Measurements from ENCODE around the gene PAFAH2. TPM values are rescaled to one million over a fixed set of nuclear protein-coding genes. Genes with fewer than 3 reads are reported as not detected.

The PAFAH2 gene
- total and polyA plus RNA-seq, 2 of the 13 experiments (the other 11 are each of a cell fraction or from before 2014, with no cell fraction given), result 6.9 to 9.4 TPM

DNA sequence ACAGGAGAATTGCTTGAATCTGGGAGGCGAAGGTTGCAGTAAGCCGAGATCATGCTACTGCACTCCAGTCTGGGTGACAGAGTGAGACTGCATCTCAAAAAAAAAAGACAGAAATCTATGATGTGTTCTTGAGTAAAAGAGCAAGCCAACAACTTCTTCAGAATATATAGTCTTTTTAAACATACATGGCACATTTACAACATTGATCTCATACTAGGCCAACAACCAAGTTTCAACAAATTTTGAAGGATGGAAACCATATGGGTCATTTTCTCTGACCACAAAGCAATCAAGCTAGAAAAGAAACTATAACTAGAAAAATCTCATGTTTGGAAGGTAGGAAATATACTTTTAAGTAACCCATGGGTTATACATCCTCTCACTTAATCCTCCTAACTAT is 38.3 kb downstream of the PAFAH2 start:
- 98% methylated on average over 2 of the region's 2 CpGs for WGBS (ENCODE audit: low lambda C conversion rate)
- Histone ChIP-seq H4K20me1 (ENCODE audit: insufficient read depth, low read length) (no peaks in the 10 kb centered on the region), H3K27ac (ENCODE audit: extremely low read length, insufficient read depth, low read length) (no peak overlapping the region), H3K4me2 (ENCODE audit: low read depth, low read length) (no peak overlapping the region), H3K4me3 (replicated peaks in 1 of 3; ENCODE audit: insufficient read depth in 1 of 3, low read depth in 2 of 3, low read length in 3 of 3) (no peak overlapping the region), H3K36me3 (replicated peaks in 1 of 2; ENCODE audit: control insufficient read depth in 1 of 2, insufficient read depth in 2 of 2, low read length in 2 of 2) (peaks cover 16 to 55% of the 10 kb centered on the region in 2 experiments; a peak in 4 of 5 replicates), H3K27me3 (ENCODE audit: control insufficient read depth in 1 of 2, insufficient read depth in 2 of 2, low read length in 2 of 2) (no peaks in the 10 kb centered on the region), H3K4me1 (ENCODE audit: insufficient read depth, low read length) (peaks cover 5% of the 10 kb centered on the region; the same call in 1 of the 2 replicates), H3K79me2 (ENCODE audit: insufficient read depth, low read length) (no peaks in the 10 kb centered on the region), H3K9ac (ENCODE audit: insufficient read depth, low read depth, low read length) (no peak overlapping the region), H2AFZ (ENCODE audit: low read length) (no peak overlapping the region), H3K9me3 (ENCODE audit: low read length) (no peaks in the 10 kb centered on the region)
- FAIRE-seq, result no peak
- ATAC-seq, result no peak
- intact Hi-C loops (cut with micrococcal nuclease; ENCODE audit: unreplicated experiment), result no loop called here
- BruUV-seq (replicated peaks), result no TSS peak
- no peak for DNase-seq (ENCODE audit: low spot score)
- no peak for TF ChIP-seq NCOA1 (CRISPR knock-in tag; IDR thresholded peaks at IDR 0.05)
- no peak for TF ChIP-seq PRPF4 (IDR thresholded peaks at IDR 0.05; ENCODE audit: low read depth, low read length, poor library complexity, severe bottlenecking)
- no peak for TF ChIP-seq HNRNPK (IDR thresholded peaks at IDR 0.05; ENCODE audit: low read depth, low read length, poor library complexity, severe bottlenecking)
- TF ChIP-seq MBD4 (IDR thresholded peaks at IDR 0.05; ENCODE audit: borderline replicate concordance, low read length), result no peak
- TF ChIP-seq ZNF451 (CRISPR knock-in tag; IDR thresholded peaks at IDR 0.05), result no peak
- ChIA-PET CTCF (ENCODE audit: low intra/inter-chr PET ratio, low total read pairs) (no interaction called here), POLR2A (no interaction called here)
- in situ Hi-C loops (cut with HindIII; ENCODE audit: extremely low pct_ligation_motif_present, low pct_unique_long_range_greater_than_20kb), result no loop called here

DNA sequence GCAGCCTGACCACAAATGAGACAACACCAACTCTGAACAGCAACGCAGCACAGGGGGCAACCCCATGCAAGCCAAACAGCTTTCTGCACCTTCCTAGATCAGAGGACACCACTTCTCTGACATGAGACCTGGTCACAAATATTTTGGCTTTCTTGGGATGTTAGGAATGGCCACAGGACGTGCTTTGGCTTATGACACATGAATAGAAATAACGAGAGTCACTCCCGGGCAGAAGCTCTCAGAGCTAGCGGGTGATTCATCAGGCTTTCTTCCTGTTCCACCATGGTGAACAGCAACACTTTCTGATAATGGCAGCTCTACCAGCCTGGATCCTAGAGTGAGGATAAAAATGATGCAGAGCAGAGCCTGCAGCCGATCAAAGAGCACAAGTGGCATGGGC is 39.4 kb downstream of the PAFAH2 start:
- CTCF ChIA-PET (ENCODE audit: low intra/inter-chr PET ratio, low total read pairs), result no interaction called here

More for the DNA sequence above, 39.4 kb downstream of the PAFAH2 start:
- POLR2A ChIA-PET, result no interaction called here
- BruUV-seq (replicated peaks), result no TSS peak
- no peak for TF ChIP-seq RBAK (CRISPR knock-in tag; IDR thresholded peaks at IDR 0.05)
- TF ChIP-seq NFIC (IDR thresholded peaks at IDR 0.05; ENCODE audit: low read length), result no peak
- no peaks in the 10 kb centered on the region for H3K79me2 ChIP-seq (ENCODE audit: insufficient read depth, low read length)
- H3K27ac ChIP-seq (ENCODE audit: extremely low read length, insufficient read depth, low read length), result no peak overlapping the region
- in situ Hi-C loops (cut with HindIII; ENCODE audit: extremely low pct_ligation_motif_present, low pct_unique_long_range_greater_than_20kb) (no loop called here), intact Hi-C loops (cut with micrococcal nuclease; ENCODE audit: unreplicated experiment) (no loop called here)
- H4K20me1 ChIP-seq (ENCODE audit: insufficient read depth, low read length), result no peaks in the 10 kb centered on the region
- no peak overlapping the region for H3K4me3 ChIP-seq (replicated peaks in 1 of 3; ENCODE audit: insufficient read depth in 1 of 3, low read depth in 2 of 3, low read length in 3 of 3)
- DNase-seq (ENCODE audit: low spot score) (no peak), FAIRE-seq (no peak), ATAC-seq (no peak)
- 87% methylated on average over 6 of the region's 6 CpGs for WGBS (ENCODE audit: low lambda C conversion rate)
- no peak overlapping the region for H3K4me2 ChIP-seq (ENCODE audit: low read depth, low read length)
- no peaks in the 10 kb centered on the region for H3K9me3 ChIP-seq (ENCODE audit: low read length)
- H2AFZ ChIP-seq (ENCODE audit: low read length), result no peak overlapping the region
- H3K27me3 ChIP-seq (ENCODE audit: control insufficient read depth in 1 of 2, insufficient read depth in 2 of 2, low read length in 2 of 2), result no peaks in the 10 kb centered on the region
- H3K36me3 ChIP-seq (replicated peaks in 1 of 2; ENCODE audit: control insufficient read depth in 1 of 2, insufficient read depth in 2 of 2, low read length in 2 of 2), result peaks cover 12 to 46% of the 10 kb centered on the region in 2 experiments; a peak in 4 of 5 replicates
- peaks cover 5% of the 10 kb centered on the region; the same call in 1 of the 2 replicates for H3K4me1 ChIP-seq (ENCODE audit: insufficient read depth, low read length)
- no peak overlapping the region for H3K9ac ChIP-seq (ENCODE audit: insufficient read depth, low read depth, low read length)
